Upper lobe of left lung (tissue), 4 donors: ENCODE results near the gene ADAD2.

Source experiments
- EP300 ChIP-seq, 4 donors: sonication (generic); formaldehyde crosslinking; IDR thresholded peaks; one replicate each; pipeline ENCODE4 v1.5.1; 2017; ENCODE audit warnings: antibody characterized with exemption in 4 of 4, control low read depth in 2 of 4
- POLR2A ChIP-seq, 4 donors: fragments of 450-650 bp; IDR thresholded peaks; one replicate each; pipeline ENCODE4 v1.5.1; 2016 to 2017; ENCODE audit warnings: antibody characterized with exemption in 4 of 4, mild to moderate bottlenecking in 2 of 4
- POLR2AphosphoS5 ChIP-seq, 2 donors: sonication (generic); formaldehyde crosslinking; IDR thresholded peaks; one replicate each; pipeline ENCODE4 v1.5.1; 2017; ENCODE audit warnings: antibody characterized with exemption in 2 of 2
- TF ChIP-seq, protein P1 (sequence below), 6 experiments: fragments of 450-650 bp in 4 of 6; fragments of 200-600 bp in 2 of 6; sonication (generic) in 2 of 6; IDR thresholded peaks; one replicate each; pipeline ENCODE4 v1.5.1; 2016 to 2019; ENCODE audit warnings: antibody characterized with exemption in 6 of 6

- TF ChIP-seq, protein P1, sequence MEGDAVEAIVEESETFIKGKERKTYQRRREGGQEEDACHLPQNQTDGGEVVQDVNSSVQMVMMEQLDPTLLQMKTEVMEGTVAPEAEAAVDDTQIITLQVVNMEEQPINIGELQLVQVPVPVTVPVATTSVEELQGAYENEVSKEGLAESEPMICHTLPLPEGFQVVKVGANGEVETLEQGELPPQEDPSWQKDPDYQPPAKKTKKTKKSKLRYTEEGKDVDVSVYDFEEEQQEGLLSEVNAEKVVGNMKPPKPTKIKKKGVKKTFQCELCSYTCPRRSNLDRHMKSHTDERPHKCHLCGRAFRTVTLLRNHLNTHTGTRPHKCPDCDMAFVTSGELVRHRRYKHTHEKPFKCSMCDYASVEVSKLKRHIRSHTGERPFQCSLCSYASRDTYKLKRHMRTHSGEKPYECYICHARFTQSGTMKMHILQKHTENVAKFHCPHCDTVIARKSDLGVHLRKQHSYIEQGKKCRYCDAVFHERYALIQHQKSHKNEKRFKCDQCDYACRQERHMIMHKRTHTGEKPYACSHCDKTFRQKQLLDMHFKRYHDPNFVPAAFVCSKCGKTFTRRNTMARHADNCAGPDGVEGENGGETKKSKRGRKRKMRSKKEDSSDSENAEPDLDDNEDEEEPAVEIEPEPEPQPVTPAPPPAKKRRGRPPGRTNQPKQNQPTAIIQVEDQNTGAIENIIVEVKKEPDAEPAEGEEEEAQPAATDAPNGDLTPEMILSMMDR (IDR thresholded peaks at IDR 0.05), result no peak
- TF ChIP-seq POLR2A (IDR thresholded peaks at IDR 0.05) (no peak), POLR2AphosphoS5 (IDR thresholded peaks at IDR 0.05) (no peak), EP300 (IDR thresholded peaks at IDR 0.05) (no peak)
Observed at GRCh38 chr16:84161037-84161436, 29.9 kb upstream of the ADAD2 start.
